ENCODE results near the gene NUP188.

GRCh38 chr9:128945798-128946501, 1.5 kb upstream of the NUP188 start:
- TF ChIP-seq, protein P1, sequence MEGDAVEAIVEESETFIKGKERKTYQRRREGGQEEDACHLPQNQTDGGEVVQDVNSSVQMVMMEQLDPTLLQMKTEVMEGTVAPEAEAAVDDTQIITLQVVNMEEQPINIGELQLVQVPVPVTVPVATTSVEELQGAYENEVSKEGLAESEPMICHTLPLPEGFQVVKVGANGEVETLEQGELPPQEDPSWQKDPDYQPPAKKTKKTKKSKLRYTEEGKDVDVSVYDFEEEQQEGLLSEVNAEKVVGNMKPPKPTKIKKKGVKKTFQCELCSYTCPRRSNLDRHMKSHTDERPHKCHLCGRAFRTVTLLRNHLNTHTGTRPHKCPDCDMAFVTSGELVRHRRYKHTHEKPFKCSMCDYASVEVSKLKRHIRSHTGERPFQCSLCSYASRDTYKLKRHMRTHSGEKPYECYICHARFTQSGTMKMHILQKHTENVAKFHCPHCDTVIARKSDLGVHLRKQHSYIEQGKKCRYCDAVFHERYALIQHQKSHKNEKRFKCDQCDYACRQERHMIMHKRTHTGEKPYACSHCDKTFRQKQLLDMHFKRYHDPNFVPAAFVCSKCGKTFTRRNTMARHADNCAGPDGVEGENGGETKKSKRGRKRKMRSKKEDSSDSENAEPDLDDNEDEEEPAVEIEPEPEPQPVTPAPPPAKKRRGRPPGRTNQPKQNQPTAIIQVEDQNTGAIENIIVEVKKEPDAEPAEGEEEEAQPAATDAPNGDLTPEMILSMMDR (IDR thresholded peaks at IDR 0.05; ENCODE audit: extremely low read depth in 1 of 2, insufficient read depth in 1 of 2, low read depth in 1 of 2, low read length in 2 of 2) = no peak
- TF ChIP-seq EZH2 (IDR thresholded peaks at IDR 0.05; ENCODE audit: borderline replicate concordance, low read depth, low read length, severe bottlenecking) (no peak), POLR2A (IDR thresholded peaks at IDR 0.05; ENCODE audit: low read depth, low read length) (no peak), POLR2AphosphoS5 (IDR thresholded peaks at IDR 0.05; ENCODE audit: insufficient read depth, low read depth, low read length) (no peak), MAX (IDR thresholded peaks at IDR 0.05; ENCODE audit: insufficient read depth, insufficient read length) (no peak), JUN (IDR thresholded peaks at IDR 0.05; ENCODE audit: borderline replicate concordance, insufficient read depth, insufficient read length, low read depth) (no peak), MYC (IDR thresholded peaks at IDR 0.05; ENCODE audit: low read depth, low read length) (no peak), GATA2 (IDR thresholded peaks at IDR 0.05; ENCODE audit: insufficient read depth, insufficient read length, low read depth, low read length) (no peak), FOS (IDR thresholded peaks at IDR 0.05; ENCODE audit: borderline replicate concordance, insufficient read depth, low read length) (no peak)

Data from endothelial cell of umbilical vein (primary cell).